Hematopoietic multipotent progenitor cell treated with erythropoietin and hydrocortisone succinate and interleukin-3 and kit ligand, for 15 days (in vitro differentiated cells): ENCODE results near the gene SKAP2.
A peak's percentile ranks its signal among the peaks of the same experiment; 100 is the strongest.
"Not testable (repeated sequence)": the region's sequence is repeated elsewhere in the genome, so short reads cannot be mapped to it uniquely, and the experiment has no call there.

Experiments used
- DNase-seq: peaks from one replicate; pipeline ENCODE4 v3.0.0-alpha.2; 2015; ENCODE audit warnings: low spot score

The SKAP2 gene

GRCh38 chr7:26857170-26857505 is 7.3 kb downstream of the SKAP2 start:
- no peak for DNase-seq

DNA sequence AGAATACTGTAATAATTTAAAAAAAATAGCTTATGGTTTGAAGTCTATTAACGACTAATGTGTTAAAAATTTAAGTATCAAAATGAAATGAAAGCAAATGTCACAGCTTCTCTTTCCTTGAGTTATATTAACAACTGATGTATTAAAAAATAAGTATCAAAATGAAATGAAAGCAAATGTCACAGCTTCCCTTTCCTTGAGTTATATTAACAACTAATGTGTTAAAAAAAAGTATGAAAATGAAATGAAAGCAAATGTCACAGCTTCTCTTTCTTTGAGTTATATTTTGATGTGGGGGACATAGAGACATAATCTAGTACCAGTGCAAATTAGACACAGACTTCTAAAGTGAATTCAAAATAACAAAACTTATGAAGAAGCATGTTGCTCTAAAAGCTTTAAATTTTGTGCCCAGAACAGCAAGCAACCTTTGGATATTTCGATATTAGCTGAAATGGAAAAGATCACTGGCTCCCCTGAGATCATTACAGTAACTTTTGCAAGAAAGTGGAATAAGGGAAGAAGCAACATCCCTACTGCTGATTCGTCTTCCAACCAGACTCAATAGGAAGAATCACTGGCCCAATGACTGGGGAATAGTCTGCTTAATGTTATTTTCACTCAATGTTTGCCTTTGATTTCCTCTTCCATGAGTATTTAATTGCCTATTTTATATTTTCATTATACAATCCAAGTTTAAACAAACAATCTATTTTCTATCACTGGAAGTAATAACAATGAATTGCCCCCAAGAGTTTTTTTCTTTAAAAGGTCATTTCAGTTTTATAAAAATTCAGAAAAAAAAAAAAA is 8.0 kb downstream of the SKAP2 start:
- no peak for DNase-seq

- DNase-seq: no peak
Observed at GRCh38 chr7:26854876-26855855, 9.2 kb downstream of the SKAP2 start.

DNA sequence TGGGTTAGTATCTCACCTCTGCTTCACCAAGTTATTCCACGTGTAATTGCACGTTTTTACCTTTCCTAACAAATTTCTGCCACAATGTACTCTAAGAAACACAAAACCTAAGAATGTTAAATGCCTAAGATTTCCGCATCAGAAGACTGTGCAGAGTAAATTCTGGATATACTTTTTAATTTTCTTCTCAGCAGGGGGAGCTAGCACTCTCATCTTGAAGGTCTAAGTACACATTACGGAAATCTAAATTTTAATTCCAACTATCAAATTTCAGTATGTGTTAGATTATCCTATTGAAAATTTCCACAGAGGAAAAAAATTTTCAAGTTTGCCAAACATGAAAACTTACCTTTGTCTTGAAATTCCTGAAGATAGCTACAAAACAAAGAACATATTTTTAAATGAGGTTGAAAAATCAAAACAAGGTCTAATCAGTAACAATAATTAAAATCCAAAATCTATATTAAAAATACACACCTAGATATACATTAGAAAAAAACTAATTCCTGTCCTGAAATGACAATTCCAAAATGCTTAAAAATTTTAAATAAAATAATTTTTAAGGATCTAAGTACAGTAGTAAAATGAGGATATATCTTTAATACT is 10.5 kb downstream of the SKAP2 start:
- DNase-seq: peak; percentile 43

- no peak for DNase-seq
Observed at GRCh38 chr7:26850193-26850651, 14.2 kb downstream of the SKAP2 start.

DNA sequence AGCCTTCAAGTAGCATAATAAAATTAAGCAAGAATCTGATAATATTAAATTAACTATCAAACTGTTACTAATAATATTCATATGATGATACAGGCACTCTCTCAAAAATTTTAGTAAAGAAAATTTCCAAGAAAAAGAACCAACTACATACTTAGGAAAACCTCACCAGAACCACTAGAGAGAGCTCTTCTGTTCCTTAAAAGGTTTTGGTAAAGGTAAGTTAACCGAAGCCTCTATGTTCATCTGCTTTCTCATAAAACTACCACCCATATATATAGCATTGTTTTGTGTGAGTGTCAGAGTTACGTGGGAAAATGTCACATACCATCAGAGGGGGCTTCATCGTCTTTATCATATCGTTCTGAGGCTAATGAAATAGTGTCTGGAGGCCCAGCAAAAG is 20.7 kb downstream of the SKAP2 start:
- no peak for DNase-seq

GRCh38 chr7:26842897-26843296 is 21.5 kb downstream of the SKAP2 start:
- DNase-seq: no peak

DNA sequence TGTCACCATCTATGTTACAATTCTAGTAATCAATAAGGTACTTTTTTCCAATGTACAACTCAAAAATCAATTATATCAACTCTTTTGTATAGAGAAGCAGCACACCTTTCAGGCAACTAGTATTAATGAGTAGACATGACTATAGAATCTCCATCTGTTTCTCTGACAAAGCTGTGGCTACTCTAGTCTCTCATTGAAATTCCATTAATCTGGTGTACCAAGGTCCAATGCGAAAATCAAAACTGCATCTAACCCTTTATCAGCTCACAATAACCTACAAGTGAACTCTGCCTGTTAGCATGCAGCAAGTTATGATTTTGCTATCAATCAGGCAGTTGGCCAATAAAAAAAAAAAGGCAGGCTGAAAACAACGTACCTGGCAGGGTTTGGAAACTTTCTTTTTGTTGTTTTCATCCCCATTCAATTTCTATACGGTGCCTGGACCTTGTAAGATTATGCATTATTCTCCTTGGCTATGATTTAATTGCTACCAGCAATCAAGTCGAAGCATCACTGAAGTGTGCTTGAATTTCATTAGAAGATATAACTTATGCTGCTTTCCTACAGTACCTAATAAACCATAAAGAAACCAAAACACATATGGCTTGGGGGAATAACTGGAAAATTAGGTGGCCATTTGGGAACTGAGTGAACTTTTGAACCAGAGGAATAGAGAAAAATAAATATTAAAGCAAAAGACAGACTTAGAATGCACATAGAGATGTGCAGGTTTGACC is 23.2 kb downstream of the SKAP2 start:
- DNase-seq: no peak

GRCh38 chr7:26836793-26837192 is 27.6 kb downstream of the SKAP2 start:
- DNase-seq: not testable (repeated sequence)

DNA sequence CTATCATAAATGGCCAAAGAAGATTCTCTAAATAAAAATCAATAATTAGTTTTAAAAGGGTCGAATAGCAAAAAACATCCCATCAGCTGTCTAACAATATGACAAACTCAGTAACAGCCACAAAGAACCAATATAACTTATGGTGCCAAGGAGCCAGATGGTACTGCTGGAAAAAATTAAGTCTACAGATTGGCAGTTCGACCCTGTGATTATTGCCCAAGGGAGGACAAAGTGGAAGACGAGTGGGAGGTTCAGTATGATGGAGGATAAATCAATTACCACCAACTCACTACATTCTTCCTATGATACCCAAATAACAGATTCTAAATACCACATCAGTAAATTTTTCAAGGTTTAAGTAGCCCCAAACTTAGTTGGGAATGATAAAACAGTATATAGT is 49.0 kb downstream of the SKAP2 start:
- DNase-seq: no peak

DNA sequence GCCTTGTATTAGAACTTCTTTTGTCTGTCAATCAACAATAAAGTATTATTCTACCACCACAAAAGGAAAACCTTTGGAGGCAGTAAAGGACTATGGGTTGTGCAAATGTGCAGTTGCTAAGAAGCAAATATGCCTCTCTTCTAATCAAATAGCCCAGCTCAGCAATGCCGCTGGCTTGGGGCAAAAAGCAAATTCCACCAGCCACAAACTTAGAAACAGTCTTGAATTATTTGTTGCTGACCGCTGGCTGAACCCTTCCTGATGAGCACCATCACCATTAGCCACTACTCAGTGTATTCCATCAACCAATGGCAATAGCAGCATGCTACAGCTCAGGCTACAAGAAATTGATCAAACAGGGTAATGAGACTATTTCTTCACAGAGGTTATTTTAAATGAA is 51.0 kb downstream of the SKAP2 start:
- no peak for DNase-seq

DNA sequence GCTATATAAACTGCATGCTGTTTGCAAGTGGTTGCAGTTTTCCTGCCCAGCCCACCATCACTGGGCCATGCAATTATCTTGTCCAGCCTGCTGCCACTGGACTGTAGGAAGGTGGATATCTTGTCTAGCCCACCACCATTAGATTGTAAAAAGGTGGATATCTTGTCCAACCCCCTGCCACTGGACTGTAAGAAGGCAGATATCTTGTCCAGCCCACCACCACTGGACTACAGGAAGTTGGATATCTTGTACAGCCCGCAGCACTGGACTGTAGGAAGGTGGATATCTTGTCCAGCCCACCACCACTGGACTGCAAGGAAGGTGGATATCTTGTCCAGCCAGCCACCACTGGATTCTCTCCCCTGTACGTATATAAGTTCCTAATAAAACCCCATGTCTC is 69.8 kb downstream of the SKAP2 start:
- DNase-seq: no peak

DNA sequence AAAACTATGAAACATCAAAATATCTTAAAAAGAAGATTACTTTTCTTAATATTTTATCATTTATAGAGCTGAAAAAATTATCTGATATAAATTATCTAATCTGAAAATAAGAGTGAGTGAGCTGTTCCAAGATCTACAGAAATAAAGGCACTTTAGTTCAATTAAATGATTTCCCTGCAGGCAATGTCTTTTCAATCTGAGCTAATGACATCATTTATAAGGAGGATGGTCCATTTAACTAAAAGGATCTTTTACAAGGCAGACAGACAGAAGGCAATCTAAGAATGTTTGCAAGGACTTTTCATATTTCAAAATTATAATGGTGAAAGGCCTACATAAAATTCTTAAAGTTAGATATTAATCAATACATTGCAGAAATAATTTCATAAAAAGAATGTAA is 71.8 kb downstream of the SKAP2 start:
- DNase-seq: no peak

DNA sequence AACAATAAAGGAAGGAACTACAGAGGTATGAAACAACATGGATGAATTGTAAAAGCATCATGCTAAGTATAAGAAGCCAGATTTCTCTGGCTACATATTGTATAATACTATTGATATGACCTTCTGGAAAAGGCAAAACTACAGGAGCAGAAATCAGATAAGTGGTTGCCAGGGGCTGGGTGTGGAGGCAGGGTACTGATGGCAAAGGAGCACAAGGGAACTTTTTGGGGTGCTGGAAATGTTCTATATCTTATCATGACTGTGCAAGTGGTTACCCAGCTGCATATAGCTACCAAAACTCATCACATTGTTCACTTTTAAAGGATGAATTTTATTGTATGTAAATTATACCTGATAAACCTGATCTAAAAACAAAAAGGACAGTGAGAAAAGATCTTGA is 72.4 kb downstream of the SKAP2 start:
- no peak for DNase-seq

DNA sequence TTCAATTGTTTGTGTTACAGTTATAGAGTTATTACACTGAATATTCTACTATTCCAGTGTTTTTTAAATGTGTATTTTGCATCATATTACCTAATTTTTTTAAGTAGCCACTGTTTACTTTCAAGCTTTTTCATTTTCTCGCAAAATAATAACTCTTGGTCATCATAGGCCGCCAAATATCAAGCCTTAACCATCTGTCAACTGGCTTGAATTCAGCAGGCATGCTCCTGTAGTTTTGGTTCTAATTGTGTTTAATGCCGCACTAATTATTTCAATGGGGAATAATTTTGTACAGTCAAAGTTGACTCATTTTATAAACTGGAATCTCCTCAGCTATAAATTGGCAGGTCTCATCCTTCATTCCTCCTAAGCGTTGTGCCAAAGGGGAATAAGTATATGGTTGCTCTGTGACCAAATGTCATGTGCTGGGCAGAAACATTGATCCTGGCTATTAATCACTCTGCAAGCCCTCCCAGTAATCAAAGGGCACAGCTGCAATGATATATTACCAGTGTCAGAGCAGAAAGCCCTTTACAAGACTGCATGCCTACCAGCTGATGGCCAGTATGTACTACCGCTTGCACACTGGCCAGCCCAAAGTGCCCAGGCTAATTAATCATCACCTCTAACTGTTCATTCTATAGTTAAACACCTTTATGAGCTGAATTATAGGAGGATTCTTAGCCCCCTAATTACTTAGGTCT is 74.8 kb downstream of the SKAP2 start:
- no peak for DNase-seq

DNA sequence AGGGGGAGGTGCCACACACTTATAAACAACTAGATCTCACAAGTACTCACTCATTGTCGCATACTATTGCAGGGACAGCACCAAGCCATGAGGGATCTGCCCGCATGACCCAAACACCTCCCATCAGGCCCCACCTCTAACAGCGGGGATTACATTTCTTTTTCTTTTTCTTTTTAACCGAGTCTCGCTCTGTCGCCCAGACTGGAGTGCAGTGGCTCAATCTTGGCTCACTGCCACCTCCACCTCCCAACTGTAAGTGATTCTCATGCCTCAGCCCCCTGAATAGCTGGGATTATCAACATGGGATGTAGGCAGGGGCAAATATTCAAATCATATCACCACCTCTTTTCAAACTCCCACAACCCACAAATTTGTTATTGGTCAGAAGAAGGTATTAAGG is 76.7 kb downstream of the SKAP2 start:
- no peak for DNase-seq

- no peak for DNase-seq
Observed at GRCh38 chr7:26784118-26784517, 80.3 kb downstream of the SKAP2 start.

DNA sequence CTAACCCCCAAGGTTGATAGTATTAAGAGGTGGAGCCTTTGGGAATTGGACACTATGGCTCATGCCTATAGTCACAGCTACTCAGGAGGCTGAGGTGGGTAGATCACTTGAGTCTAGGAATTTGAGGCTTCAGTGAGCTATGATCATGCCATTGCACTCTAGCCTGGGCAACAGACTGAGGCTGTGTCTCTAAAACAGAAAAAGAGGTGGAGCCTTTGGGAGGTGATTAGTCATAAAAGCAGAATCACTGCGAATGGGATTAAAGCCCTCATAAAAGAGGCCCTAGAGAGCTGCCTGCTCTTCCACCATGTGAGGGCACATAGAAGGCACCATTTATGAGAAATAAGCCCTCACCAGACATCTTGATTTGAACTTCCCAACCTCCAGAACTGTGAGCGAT is 81.9 kb downstream of the SKAP2 start:
- DNase-seq: no peak

DNA sequence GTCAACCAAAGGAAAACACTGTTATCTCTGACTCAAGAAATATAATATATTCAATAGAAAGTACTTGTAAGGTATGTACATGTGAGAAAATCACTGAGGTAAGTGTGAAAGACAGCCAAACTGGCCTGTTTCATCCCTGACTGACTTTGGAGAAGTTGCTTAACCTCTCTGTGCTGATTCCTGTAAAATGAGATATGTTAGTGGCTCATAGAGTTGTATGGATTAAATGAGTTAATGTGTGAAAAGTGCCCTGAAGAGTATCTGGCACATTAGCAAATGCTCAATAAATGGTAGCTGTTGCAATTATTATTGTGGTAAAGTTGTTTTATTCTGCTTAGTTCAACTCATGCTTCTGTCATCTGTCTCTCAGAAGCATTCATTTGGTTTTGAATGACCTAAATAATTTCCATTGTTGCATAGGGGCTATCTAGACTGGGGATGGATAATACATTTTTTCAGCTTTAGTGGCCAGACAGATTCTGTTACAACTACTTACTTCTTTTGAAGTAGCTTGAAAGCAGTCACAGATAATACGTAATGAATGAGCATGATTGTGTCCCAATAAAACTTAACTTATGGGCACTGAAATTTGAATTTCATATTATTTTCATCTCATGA is 84.3 kb downstream of the SKAP2 start:
- no peak for DNase-seq

DNA sequence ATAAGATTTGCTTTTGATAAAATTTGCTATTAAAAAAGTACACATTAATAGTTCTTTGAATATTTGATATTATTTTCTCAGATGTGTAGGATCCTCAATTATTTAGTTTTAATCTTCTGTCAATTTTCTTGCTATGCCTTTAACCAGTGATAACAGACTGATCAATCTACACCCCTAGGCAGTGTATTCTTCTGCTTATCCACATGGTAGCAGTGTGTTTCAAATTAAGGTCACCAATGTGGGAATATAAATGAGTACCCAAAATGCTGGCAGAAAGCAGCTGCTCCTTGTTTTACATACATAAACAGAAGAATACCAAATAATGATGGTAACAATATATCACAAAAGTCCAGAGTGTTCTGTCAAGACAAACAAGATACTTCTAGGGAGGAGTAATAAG is 87.0 kb downstream of the SKAP2 start:
- DNase-seq: no peak

DNA sequence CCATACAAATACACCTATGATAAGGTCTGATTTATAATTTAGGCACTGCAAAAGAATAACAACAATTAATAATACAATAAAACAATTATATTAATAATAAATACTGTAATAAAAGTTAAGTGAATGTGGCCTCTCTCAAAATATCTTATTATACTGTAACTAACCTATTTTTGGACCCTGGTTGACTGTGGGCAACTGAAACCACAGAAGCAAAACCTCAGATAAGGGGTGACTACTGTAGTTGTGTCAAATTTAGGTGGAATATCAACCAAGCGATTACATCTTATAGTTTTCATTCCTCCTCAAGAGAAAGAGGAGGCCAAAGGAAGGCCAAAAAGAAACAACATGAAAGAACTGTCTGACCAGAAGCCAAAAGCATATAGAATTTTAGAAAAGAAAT is 103.9 kb downstream of the SKAP2 start:
- no peak for DNase-seq
